Activated CD4-positive, alpha-beta memory T cell treated with anti-CD3 and anti-CD28 coated beads, Interleukin-2, amount 10 ng/mL, durations not matched to agents 7 days and 5 days (primary cell): ENCODE measurements around the gene APBA2. TPM values are rescaled to one million over a fixed set of nuclear protein-coding genes. Genes with fewer than 3 reads are reported as not detected.
"Not testable (repeated sequence)": the region's sequence is repeated elsewhere in the genome, so short reads cannot be mapped to it uniquely, and the experiment has no call there.

Source experiments
- CTCF ChIA-PET: fragments of 350-600 bp; sonication (Branson Sonifier 250); formaldehyde crosslinking; loops from one replicate; lab custom pipeline; 2021; ENCODE audit warnings: antibody characterized with exemption, inconsistent platforms; lab: Charles Lee
- POLR2A ChIA-PET: fragments of 350-600 bp; sonication (Branson Sonifier 250); formaldehyde crosslinking; loops from one replicate; lab custom pipeline; 2021; ENCODE audit warnings: antibody characterized with exemption; lab: Charles Lee
- DNase-seq: peaks from one replicate; pipeline ENCODE4 v3.0.0-alpha.2; 2020
- H3K27ac Mint-ChIP-seq: one replicate; pipeline ENCODE4 v1.8.0; 2021; ENCODE audit warnings: mild to moderate bottlenecking, mixed read lengths
- H3K27me3 Mint-ChIP-seq: one replicate; pipeline ENCODE4 v1.8.0; 2021; ENCODE audit warnings: mixed read lengths
- H3K36me3 Mint-ChIP-seq: one replicate; pipeline ENCODE4 v1.8.0; 2021; ENCODE audit warnings: low read depth, mixed read lengths
- H3K4me1 Mint-ChIP-seq: one replicate; pipeline ENCODE4 v1.8.0; 2021; ENCODE audit warnings: mixed read lengths
- H3K4me3 Mint-ChIP-seq: one replicate; pipeline ENCODE4 v1.8.0; 2021; ENCODE audit warnings: mild to moderate bottlenecking, mixed read lengths
- H3K9me3 Mint-ChIP-seq: one replicate; pipeline ENCODE4 v1.8.0; 2021; ENCODE audit warnings: mixed read lengths
- total RNA-seq, 2 experiments: library from RNA; stranded (reverse); gene quantifications; one replicate each; pipeline ENCODE4 v1.2.3, GENCODE V29; 2021

Gene APBA2
- total RNA-seq: under 1 TPM; 0.81 to 0.93 TPM

DNA sequence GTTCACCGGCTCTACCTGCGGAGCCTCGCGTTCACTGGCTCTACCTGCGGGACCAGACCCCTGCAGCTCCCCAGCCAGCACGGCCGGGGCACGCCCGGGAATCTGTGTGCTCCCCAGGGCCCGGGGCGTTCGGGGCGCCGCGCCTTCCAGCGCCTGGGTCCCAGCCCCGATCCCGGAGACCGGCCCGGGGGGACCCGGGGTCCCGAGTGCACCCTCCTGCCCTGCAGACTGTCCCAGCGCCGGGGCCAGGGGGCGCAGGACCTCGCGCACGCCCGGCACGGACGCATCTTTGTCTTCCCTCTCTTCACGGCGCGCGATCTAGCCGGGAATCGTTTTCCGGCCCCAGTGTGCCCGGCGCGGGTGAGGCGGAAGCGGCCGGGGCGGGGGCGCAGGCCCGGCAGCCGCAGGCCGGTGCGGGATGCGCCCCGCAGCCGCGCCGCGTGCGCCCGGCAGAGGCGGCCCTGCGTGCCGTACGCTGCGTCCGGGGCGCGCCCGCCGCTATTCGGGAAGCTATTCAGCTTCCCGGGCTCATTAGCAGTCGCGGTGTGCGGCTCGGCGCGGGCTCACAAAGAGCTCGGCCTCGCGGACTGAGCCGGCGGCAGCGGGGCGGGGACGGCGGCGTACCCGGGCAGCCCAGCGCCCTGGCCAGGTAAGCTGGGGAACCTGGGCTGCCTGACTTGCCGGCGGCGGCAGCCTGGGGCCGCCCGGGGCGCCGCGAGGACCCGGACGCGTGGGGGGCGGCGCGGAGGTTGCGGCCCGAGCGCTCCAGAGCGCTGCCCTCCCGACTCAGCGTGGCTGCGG, at the start of gene APBA2:
APBA2 (plus strand) TSS at position 345 of the 801 bp plus-strand sequence. CDS start 167,911 bp downstream, outside the sequence.
- DNase-seq: peak; percentile 18
- H3K27ac Mint-ChIP-seq: no peak within 1 kb of the TSS
- H3K27me3 Mint-ChIP-seq: peaks cover 27% of the 10 kb centered on the region
- no peaks in the 10 kb centered on the region for H3K9me3 Mint-ChIP-seq
- ChIA-PET POLR2A (no interaction called here), CTCF (no interaction called here)
- H3K4me1 Mint-ChIP-seq: peaks cover 11% of the 10 kb centered on the region
- no peak within 1 kb of the TSS for H3K4me3 Mint-ChIP-seq
- no peaks in the 10 kb centered on the region for H3K36me3 Mint-ChIP-seq

DNA sequence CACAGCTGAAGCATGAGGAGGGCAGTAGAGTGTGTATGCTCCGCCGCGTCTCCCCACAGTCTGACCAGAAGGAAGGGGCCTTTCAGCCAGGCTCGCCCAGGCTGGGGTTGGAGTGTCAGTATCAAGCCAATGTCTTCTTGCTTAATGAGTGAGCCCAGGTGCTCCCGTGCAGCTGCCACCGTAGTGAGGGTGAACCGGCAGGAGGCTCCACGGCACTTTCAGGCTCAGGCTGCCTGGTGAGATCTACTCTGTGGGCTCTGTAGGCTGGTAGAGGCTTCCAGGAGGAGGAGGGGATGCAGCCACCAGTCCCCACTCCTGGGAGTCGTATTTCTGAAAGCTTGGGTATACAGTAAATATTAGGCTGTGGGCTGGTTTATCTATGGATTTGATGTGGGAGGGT, 45.5 kb upstream of the APBA2 start:
- H3K4me1 Mint-ChIP-seq, POLR2A ChIA-PET, H3K9me3 Mint-ChIP-seq, H3K27ac Mint-ChIP-seq, H3K27me3 Mint-ChIP-seq, DNase-seq, CTCF ChIA-PET, H3K4me3 Mint-ChIP-seq, H3K36me3 Mint-ChIP-seq: not testable (repeated sequence)

DNA sequence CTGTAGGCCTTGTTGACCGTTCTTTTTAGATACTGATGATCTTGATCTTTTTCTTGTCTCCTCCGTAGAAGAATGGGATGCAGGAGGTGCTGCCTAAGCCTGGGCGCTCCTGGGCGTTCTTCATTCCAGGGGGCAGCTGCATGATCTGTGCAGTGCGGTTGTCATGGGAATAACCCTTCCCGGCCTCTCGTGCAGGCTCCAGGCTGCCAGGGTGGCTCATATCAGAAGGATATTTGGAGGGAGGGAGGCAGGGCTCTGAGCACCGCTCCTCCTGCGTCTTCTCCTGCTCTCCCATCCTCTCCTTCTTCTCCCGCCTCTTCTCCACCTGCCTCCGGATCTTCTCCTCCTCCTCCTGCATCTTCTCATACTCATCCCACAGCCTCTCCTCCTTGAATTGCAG, 43.6 kb upstream of the APBA2 start:
- DNase-seq, CTCF ChIA-PET, H3K9me3 Mint-ChIP-seq, POLR2A ChIA-PET, H3K36me3 Mint-ChIP-seq, H3K4me3 Mint-ChIP-seq, H3K4me1 Mint-ChIP-seq, H3K27me3 Mint-ChIP-seq, H3K27ac Mint-ChIP-seq: not testable (repeated sequence)

DNA sequence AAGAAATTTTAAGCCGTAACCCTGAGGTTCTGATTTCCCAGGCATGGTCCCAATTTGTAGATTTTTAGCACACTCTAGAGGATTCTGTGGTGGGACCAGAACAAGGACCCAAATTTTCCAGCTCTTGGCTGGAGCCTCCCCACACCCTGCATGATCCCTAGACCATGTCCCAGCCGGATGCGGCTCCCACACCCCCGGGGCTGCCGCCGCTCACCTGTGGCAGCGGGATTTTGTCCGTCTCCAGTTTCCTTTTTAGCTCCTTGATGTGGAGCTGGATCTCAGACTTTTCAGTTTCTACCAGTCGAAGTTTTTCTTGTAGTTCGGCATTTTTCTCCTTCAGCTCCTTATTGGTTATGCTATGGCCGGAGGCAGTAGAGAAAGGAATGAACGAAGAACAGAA, 42.3 kb upstream of the APBA2 start:
- H3K27me3 Mint-ChIP-seq, DNase-seq, POLR2A ChIA-PET, CTCF ChIA-PET, H3K9me3 Mint-ChIP-seq, H3K4me3 Mint-ChIP-seq, H3K36me3 Mint-ChIP-seq, H3K27ac Mint-ChIP-seq: not testable (repeated sequence)
- peaks cover 11% of the 10 kb centered on the region for H3K4me1 Mint-ChIP-seq

DNA sequence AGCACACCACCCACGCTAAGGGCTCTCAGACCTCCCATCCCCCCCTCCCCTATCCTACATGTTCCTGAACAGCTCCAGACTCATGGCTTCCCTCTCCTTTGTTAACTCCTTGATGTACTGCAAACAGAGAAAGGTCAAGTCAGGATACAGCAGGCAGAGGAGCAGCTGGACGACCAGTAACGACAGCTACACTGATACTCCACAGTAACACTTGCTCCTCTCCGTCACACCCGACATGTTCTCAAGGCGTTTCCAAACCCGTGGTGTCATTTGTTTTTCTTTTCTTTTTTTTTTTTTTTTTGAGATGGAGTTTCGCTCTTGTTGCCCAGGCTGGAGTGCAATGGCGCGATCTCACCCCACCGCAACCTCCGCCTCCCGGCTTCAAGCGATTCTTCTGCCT, 41.6 kb upstream of the APBA2 start:
- H3K9me3 Mint-ChIP-seq, CTCF ChIA-PET, DNase-seq: not testable (repeated sequence)

DNA sequence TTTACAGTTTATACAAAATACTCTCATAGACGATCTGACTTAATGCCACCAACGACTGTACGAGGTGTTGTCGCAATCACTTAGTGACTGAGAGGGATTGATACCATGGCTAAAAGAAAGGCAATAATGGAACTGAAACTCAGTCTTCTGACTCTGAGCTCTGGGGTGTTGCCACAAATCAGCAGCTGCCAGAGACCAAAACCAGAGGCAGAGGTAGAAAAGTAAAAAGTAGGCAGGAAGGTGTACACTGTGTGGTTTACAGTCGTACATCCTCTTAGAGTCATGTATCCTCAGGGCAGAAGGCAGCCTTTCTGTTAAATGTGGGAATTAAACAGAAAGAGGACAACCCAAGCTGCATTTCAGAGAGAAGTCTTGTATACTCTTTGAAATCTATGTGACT, 38.5 kb upstream of the APBA2 start:
- H3K9me3 Mint-ChIP-seq, CTCF ChIA-PET, POLR2A ChIA-PET, H3K36me3 Mint-ChIP-seq, H3K27me3 Mint-ChIP-seq, H3K4me3 Mint-ChIP-seq: not testable (repeated sequence)
- peak; percentile 47 for DNase-seq
- H3K4me1 Mint-ChIP-seq: peaks cover 11% of the 10 kb centered on the region
- H3K27ac Mint-ChIP-seq: peak overlapping the region; percentile 44

More for the DNA sequence above, 41.6 kb upstream of the APBA2 start:
- H3K4me3 Mint-ChIP-seq, H3K27ac Mint-ChIP-seq, H3K36me3 Mint-ChIP-seq, H3K27me3 Mint-ChIP-seq, POLR2A ChIA-PET: not testable (repeated sequence)
- peaks cover 11% of the 10 kb centered on the region for H3K4me1 Mint-ChIP-seq

DNA sequence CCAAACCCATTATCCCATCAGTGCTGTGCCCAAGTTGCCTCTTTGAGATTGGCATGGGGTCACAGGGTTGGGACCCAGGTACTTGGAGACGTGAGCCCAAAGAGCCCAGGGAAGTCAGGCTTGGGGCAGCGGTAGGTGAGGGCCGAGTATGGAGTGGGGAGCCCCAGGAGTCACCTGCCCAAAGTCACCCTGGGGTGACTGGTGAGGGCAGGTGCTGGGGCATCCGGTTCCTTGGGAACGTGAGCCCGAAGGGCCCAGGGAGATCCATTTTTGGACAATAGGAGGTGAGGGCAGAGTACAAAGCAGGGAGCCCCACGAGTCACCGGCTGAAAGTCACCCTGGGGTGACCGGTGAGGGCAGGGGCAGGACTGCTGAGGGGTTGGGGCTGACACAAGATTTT, 37.8 kb upstream of the APBA2 start:
- not testable (repeated sequence) for H3K27ac Mint-ChIP-seq, DNase-seq

DNA sequence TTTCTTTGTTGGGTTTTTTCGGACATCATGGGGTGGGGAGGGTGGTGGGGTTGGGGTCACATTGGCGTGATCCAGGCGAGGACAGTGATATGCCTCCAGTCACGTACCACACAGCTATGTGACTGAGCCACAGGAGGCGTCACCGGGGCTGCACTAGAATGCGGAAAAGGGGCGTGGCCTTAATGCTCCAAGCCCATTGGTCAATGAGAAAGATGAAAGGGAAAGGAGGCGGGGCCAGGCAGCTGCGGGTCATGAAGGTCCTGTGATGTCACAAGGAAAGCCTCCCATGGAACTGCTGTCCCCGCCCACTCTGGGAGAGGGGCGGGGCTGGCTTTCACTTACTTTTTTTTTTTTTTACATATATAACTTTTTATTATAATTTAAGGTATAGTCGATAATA, 37.3 kb upstream of the APBA2 start, which contains the start of gene GOLGA6L7:
GOLGA6L7 (minus strand) TSS at position 124 of the 400 bp plus-strand sequence; CDS start at position 29, 95 bp downstream.
- H3K9me3 Mint-ChIP-seq, CTCF ChIA-PET, DNase-seq: not testable (repeated sequence)

More for the DNA sequence above, 37.8 kb upstream of the APBA2 start:
- H3K9me3 Mint-ChIP-seq, H3K4me3 Mint-ChIP-seq, POLR2A ChIA-PET, H3K27me3 Mint-ChIP-seq, H3K36me3 Mint-ChIP-seq, CTCF ChIA-PET: not testable (repeated sequence)
- H3K4me1 Mint-ChIP-seq: peaks cover 11% of the 10 kb centered on the region

DNA sequence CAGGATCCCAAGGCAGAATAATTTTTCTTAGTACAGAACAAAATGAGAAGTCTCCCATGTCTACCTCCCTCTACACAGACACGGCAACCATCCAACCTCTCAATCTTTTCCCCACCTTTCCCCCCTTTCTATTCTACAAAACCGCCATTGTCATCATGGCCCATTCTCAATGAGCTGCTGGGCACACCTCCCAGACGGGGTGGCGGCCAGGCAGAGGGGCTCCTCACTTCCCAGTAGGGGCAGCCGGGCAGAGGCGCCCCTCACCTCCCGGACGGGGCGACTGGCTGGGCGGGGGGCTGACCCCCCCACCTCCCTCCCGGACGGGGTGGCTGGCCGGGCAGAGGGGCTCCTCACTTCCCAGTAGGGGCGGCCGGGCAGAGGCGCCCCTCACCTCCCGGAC, 36.5 kb upstream of the APBA2 start:
- H3K4me1 Mint-ChIP-seq: peaks cover 11% of the 10 kb centered on the region
- H3K36me3 Mint-ChIP-seq, CTCF ChIA-PET, DNase-seq, H3K27ac Mint-ChIP-seq, H3K4me3 Mint-ChIP-seq, H3K27me3 Mint-ChIP-seq, H3K9me3 Mint-ChIP-seq, POLR2A ChIA-PET: not testable (repeated sequence)

More for the DNA sequence above, 37.3 kb upstream of the APBA2 start, which contains the start of gene GOLGA6L7:
- H3K4me3 Mint-ChIP-seq, H3K36me3 Mint-ChIP-seq, H3K27me3 Mint-ChIP-seq, POLR2A ChIA-PET: not testable (repeated sequence)
- Mint-ChIP-seq H3K27ac (peak within 1 kb of the TSS; percentile 44), H3K4me1 (peaks cover 11% of the 10 kb centered on the region)

DNA sequence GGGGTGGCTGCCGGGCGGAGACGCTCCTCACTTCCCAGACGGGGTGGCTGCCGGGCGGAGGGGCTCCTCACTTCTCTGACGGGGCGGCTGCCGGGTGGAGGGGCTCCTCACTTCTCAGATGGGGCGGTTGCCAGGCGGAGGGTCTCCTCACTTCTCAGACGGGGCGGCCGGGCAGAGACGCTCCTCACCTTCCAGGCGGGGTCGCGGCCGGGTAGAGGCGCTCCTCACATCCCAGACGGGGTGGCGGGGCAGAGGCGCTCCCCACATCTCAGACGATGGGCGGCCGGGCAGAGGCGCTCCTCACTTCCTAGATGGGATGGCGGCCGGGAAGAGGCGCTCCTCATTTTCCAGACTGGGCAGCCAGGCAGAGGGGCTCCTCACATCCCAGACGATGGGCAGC, 36.0 kb upstream of the APBA2 start:
- POLR2A ChIA-PET, H3K9me3 Mint-ChIP-seq, H3K36me3 Mint-ChIP-seq, CTCF ChIA-PET, DNase-seq, H3K4me3 Mint-ChIP-seq, H3K27me3 Mint-ChIP-seq, H3K27ac Mint-ChIP-seq: not testable (repeated sequence)
- peaks cover 11% of the 10 kb centered on the region for H3K4me1 Mint-ChIP-seq

DNA sequence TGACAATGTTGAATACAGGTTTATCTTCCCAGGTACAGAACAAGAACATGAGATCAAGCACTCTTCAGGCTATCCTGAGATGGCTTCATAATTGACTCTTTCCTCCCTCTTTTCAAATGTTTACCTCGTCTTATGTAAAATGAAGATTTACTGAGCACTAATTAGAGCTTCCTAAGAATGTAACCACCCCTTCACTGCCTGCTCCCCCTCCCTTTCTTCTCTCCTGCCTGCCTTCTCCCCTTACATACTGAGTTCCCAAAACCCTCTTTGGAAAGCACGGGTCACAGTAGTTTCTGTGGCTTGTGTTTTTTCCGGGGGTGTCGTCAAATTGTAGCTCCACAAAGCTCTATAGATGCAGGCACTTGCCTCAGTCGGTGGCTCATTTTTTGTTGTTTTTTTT, 32.1 kb upstream of the APBA2 start:
- H3K4me3 Mint-ChIP-seq, H3K9me3 Mint-ChIP-seq, H3K27me3 Mint-ChIP-seq, H3K36me3 Mint-ChIP-seq, H3K4me1 Mint-ChIP-seq, H3K27ac Mint-ChIP-seq, POLR2A ChIA-PET, CTCF ChIA-PET, DNase-seq: not testable (repeated sequence)

DNA sequence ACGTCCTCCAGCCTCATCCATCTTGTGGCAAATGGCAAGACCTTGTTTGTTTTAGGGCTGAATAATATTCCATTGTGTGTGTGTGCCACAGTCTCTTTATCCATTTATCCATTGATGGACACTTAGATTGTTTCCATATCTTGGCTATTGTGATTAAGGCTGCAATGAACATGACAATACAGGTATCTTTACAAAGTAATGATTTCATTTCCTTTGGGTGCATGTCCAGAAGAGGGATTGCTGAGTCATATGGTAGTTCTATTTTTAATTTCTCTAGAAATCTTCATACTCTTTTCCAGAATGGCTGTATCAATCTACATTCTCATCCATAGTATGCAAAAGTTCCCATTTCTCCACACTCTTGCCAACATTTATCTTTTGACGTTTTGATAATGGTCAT, 31.2 kb upstream of the APBA2 start:
- H3K9me3 Mint-ChIP-seq, H3K36me3 Mint-ChIP-seq, H3K27ac Mint-ChIP-seq, POLR2A ChIA-PET, H3K4me3 Mint-ChIP-seq, H3K4me1 Mint-ChIP-seq, DNase-seq, H3K27me3 Mint-ChIP-seq, CTCF ChIA-PET: not testable (repeated sequence)

DNA sequence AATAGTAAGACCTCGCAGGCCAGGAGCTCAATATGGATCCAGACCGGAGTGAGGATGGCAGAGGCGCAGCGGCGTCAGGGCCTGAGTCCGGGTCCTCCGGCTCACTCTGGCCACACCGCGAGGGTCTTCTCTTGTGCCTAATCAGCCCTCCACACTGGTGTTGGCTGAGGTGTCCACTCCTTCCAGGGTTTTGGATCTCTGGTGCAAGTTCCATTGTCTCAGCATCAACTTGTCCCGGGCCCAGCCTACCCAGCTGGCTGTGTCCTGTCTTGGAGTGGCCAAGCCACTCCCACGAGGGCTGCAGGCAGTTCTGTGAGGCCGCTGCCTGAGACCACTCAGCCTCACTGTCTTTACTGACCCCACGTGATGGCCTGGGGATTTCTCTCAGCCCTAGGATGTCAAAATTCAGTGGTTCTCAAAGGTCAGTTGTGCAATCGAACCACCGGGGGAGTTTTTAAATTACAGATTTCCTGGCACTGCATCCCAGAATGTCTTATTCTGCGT, 24.7 kb upstream of the APBA2 start:
- H3K9me3 Mint-ChIP-seq: no peaks in the 10 kb centered on the region
- no peaks in the 10 kb centered on the region for H3K4me1 Mint-ChIP-seq
- ChIA-PET POLR2A (no interaction called here), CTCF (no interaction called here)
- no peak overlapping the region for H3K4me3 Mint-ChIP-seq
- no peak for DNase-seq
- H3K27me3 Mint-ChIP-seq: no peaks in the 10 kb centered on the region
- H3K27ac Mint-ChIP-seq: no peak overlapping the region
- H3K36me3 Mint-ChIP-seq: no peaks in the 10 kb centered on the region
